NCI-H146 treated with DMSO at 0.1 percent for 48 hours (cell line): ENCODE measurements around the gene ADAMTS2.
"Not testable (repeated sequence)": the region's sequence is repeated elsewhere in the genome, so short reads cannot be mapped to it uniquely, and the experiment has no call there.

Source experiments
- DNase-seq: peaks from one replicate; lab custom pipeline; 2025; ENCODE audit not compliant: unreplicated experiment; lab: John Stamatoyannopoulos, UW

ADAMTS2 gene

DNA sequence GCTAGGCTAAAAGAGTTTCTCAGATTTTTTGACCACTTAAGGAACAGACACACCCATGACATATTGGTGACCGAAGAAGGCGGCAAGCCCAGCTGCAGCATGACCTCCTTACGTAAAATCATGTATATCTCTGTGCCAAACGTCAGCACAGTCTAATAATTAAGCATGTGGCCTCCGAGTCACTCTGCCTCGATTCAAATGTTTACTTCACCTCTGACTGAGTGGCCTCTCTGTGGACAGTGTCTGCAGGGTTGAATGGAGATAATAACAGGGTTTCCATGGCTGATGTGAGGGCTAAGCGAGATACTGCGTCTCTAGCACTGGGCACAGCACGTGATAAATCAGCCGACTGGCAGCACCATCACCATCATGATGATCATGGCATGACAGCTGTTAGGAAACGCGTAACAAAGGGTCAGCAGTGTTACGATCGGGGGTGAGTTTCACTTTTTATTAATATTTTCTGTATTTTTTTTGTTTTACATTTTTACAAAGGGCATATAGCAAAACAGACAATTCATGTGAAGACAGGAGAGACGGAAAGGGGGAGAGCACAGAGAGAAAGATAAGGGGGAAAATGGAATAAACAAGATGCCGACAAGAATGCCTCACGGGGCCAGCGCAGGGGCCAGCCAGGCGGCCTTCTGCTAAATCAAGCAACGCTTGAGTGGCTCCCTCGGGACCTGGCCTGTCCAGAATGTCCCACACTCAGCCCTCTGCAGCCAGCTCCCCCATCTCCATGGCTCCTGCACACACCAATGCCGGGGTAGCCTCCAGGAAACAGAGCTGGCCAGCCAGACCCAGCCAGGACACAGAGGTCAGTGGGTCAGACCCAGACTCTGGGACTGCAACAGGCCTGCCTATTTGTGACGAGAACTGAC lies 60.3 kb downstream of the ADAMTS2 start:
- DNase-seq: no peak

DNA sequence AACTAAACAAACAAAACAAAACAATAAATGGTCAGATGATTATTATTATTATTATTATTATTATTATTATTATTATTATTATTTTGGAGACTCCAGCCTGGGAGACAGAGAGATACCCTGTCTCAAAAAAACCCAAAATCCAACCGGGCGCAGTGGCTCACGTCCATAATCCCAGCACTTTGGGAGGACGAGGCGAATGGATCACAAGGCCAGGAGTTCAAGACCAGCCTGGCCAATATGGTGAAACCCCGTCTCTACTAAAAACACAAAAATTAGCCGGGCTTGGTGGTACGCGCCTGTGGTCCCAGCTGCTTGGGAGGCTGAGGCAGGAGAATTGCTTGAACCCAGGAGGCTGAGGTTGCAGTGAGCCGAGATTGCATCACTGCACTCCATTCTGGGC lies 61.4 kb downstream of the ADAMTS2 start:
- not testable (repeated sequence) for DNase-seq

DNA sequence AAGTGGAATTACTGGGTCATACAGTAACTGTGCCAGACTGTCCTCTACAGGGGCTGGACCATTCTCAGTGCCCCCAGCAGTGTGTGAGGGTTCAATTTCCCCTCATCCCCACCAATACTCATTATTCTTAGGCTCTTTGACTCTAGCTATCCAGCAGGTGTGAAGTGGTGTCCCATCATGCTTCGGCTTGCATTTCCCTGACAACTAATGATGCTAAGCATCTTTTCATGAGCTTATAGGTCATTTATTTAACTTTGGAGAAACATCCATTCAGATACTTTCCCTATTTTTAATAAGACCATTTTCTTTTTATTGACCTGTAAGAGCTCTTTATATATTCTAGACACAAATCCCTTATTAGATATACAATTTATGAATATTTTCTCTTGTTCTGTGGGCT lies 63.6 kb downstream of the ADAMTS2 start:
- no peak for DNase-seq

DNA sequence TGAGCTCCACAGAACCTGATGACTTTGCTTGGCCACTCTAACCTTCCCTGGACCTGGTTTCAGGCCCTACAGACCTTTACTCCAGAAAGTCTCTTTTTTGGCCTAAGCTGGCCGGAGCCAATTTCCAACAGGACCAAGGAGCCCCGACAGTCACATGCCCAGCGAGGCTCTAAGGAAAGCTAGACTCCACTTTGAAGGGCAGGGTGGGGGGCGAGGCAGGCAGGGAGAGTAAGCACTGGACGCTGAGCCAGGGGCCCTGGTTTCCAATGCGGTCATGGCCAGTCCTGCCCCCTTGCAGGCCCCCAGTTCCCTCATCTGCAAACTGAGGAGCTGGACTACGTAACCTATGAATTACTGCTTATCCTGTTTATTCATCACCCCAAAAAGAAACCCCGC lies 65.2 kb downstream of the ADAMTS2 start:
- no peak for DNase-seq

DNA sequence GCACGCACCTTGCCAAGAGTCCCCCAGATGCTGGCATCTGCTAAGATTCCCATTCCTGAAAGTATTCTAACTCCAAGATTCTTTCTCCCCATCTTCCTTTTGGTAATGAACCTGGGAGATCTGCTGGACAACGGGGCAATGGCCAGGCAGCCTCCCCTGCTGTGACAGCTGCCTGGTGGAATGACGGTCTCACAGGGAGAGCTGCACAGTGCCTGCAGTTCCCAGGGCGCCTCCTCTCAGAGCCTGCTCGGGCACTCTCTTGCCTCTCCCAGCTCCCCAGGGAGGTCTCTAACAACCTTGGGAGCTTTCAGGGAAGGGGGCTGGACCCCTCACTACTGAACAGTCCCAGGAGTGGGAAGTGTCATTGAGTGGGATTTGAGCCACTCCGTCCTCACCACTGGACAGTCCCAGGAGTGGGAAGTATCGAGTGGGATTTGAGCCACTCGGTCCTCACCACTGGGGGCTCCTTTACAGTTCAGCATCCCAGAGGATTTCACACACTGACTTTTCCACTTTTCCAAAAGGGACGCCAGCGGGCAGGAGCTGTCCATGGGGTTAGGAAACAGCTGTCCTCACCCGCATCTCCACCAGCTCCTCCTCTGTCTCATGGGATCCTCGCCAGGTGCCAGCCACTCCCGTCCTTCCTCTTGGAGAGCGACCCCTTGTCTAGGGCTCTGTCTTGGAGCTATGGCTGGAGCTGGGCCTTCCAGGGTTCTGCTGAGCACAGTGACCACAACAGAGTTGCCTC lies 65.7 kb downstream of the ADAMTS2 start:
- DNase-seq: no peak

DNA sequence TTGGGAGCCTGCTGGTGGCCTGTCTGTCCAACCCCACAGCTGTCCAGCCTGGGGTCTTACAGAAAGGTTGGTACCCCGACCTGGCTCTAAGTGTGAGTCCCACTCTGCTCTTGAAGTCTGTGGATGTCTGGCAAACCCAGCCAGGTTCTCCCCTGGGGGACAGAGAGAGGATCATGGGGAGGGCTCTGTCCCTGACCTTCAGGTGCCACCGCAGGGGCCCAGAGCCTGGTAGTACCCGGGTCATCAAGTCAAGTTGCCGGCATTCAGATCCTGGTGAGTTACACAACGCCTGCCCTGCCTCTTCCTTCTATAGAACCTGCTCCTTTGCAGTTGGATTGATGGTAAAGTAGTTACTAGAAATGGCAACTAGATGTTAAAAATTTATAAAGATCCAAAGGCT lies 66.7 kb downstream of the ADAMTS2 start:
- DNase-seq: no peak

DNA sequence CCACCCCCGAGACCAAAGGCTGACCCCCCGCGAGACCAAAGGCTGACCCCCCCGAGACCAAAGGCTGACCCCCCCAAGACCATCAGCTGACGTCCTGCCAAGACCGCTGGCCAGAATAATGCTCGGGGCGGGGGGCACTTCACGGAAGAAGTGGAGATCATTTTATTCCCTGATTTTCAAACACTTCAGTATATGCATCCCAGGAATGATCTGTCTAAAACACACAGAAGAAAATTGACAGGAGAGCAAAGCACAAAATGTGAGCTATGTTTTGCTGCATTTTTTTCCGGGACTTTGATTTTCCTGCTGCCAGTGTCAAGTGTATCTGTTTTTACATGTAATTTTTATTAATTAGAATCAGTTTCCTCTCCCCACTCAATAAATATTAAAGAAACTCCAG lies 67.1 kb downstream of the ADAMTS2 start:
- DNase-seq: no peak

DNA sequence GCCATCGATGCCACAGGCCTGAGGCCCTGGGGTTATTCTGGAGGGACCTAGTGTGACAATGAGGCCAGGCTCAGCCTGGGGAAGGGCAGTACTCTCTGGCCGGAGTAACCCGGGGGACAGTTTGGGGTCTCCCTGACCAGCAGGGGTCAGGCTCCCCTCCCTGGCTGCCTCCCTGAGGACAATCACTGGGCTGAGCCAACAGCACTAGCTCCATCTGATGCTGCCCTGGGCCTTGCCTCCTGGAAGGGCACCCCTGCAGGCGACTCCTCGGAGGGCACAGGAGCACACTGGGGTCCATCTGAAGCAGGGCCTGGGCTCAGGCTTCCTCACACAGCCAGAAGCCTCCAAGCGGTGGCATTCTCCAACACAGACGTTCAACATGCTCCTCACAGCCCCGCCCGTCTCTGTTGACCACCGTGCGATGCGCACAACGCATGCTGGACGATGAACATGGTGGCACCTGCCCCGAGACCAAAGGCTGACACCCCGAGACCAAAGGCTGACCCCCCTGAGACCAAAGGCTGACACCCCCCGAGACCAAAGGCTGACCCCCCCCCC lies 68.3 kb downstream of the ADAMTS2 start:
- no peak for DNase-seq

DNA sequence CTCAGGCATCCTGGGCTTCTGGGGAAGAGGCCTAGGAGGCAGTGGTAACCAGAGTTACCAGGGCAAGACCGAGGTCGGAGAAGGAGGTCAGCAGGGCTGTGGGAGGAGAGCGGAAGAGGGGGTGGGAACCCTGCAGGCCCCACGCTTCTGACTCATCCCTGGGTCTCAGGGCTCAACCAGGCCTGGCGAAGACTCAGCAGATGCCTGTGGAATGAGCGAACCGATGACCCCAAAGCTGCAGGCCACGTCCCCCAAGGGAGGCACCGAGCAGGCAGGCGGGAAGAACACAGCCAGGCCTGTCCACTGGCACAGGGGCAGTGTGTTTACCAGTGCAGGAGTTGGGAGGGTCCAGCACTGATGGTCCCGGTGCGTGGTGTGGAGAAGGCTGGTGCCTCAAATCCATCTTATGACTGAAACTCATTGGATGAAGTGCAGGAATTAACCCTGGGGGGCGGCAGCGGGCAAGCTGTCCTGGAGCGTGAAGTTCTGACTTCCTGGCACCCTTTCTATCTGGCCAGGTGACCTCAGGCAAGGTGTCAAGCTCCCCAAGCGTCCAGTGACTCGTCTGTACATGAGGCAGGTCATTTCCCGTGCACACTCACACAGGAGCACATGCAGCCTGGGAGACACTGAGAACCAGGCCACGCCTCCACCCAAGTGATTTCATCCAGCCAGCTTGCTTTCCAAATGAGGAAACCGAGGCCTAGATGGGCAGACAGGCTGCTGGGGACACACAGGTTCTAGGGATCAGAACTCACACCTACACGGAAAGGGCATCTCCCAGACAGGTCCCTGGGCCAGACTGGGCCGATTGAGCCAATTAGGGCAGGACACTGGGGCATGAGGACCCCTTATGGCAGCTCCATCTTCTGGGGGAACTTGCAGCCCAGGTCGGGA lies 69.1 kb downstream of the ADAMTS2 start:
- DNase-seq: no peak

DNA sequence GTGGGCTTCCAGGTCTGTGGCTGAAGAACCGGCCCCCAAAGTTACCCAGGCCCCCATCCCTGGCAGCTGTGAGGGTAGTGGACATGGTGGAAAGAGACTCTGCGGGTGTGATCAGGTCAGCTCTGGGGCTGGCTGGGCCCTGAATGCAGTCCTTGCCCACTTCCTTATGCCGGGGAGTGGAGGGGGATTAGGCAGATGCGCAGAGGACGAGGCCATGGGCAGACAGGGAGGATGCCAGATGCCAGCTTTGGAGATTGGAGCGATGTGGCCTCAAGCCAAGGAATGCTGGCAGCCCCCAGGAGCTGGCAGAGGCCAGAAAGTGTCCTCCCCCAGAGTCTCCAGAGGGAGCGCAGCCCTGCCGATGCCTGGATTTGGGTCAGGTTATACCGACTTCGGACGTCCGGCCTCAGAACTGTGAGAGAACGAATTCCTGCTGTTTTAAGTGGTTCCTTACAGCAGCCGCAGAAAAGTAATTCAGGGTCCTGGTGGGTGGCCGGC lies 69.8 kb downstream of the ADAMTS2 start:
- DNase-seq: no peak

DNA sequence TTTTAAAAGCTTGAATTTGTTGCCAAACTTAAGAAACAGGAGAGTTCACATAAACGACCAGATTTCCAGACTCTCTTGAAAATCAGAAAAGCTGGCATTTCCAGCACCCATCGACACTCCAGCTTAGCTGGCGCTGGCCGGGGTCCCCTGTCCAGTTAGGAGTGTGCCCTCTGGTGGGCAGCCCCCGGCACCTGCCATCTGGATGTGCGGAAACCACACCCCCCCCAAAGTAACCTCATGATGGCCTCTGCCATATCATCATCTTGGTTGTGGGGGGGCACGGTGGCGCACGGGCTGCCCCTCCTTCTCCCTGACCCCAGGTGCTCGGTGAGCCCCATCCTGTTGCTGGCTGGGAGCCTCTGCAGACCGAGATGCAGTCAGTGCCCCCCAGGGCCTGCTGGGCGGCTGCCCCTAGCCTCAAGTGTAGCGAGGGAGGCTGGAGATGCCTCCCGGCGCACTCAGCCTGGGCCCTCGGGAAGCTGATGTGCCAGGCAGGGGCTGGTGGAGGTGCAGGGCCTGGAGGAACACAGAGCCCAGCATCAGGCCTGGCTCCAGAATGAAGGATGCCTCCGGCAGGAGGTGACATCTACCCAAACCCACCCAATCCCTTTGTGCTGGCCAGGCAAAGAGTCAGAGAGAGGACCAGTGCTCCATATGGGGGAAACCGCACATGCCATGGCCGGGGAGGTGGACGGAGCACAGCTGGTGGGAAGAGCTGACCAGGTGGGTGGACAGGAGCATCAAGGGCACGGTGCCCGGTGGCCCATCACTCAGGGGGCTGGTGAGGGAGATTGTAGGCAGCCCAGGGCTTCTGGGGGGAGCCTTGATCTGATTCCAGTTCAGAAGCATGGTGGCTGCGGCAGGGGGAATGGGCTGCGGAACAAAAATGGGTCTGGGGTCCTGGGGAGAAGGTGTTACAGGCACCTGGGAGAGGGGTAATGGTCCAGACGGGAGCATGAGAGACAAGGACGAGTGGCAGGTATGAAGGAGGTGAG lies 70.6 kb downstream of the ADAMTS2 start:
- DNase-seq: no peak

DNA sequence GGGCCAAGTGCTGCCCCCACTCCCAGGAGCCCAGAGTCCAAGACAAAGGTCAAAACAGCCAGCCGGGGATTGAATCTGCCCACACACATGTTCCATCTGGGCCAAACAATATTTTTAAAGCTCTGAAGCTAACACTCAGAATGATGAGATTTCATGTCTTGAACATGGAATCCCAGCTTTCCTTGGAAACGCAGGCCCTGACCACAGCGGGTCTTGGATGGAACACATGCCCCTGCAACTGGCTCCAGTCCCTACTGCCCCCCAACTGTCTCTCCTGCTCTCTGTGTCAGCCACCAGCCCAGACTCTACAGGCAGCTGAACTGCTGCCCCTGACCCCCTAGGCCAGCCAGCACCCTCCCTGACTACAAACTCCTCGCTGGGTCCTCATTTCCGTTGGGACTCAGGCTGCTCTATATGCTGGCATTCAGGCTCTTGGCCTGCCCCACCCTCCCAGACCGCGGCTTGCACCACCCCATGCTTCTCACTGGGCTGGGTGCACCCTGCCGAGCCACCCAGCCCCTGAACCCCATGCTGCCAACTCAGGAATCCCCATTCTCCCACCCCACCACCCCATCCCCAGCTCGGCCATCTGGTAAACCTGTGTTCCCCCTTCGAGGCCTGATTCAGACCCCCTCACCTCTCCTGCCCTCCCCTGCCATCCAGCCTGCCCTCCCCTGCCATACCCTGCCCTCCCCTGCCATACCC lies 71.7 kb downstream of the ADAMTS2 start:
- no peak for DNase-seq

DNA sequence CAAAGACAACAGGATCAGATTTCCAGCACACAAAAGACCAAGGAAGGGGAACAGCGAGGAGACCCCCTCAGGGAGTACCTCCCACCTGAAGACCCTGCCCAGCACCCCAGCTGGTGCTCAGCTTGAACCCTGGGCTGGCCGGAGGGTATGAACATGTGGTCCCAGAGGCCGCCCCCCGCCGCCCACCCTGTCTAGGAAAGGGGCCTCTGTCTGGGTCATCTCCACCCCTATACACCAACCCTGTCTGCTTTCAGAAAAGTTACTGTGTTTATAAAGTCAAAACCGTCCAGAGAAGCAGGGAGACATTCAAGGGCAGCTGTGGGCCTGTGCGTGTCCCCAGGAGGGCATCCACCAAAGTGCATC lies 72.2 kb downstream of the ADAMTS2 start:
- no peak for DNase-seq

DNA sequence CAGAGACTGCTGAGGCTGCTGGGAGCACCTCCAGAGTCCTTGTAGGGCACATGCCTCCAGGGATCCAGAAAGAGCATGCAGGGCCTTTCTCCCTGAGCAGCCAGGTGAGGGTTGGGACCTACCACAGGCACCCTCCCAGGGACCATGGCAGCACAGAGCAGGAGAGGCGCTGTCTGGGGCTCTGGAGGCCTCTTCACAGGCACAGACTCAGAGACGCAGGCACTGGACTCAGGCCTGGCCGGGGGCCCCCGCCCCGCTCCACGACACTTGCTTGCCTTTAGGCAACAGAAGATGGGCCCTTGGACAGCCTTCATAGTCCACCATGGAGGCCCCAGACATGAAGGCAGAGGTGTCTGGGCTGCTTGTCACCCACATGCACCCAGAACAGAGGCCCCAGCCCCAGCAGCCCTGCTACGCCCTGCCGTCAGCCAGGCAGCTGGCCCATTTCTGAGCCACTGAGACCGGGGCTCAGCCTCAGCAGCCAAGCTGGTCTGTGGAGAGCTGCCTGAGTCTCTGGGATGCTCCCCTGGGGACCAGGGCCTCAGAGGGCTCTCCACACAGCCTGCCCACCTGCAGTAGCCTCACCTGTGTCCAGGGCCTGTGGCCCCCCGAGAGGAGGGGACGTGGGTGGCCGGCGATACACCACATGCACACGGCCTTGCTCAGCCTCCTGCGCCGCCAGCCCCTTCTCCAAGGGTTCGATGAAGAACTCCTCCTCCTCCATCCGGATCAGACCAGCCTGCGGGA lies 72.8 kb downstream of the ADAMTS2 start:
- DNase-seq: no peak

DNA sequence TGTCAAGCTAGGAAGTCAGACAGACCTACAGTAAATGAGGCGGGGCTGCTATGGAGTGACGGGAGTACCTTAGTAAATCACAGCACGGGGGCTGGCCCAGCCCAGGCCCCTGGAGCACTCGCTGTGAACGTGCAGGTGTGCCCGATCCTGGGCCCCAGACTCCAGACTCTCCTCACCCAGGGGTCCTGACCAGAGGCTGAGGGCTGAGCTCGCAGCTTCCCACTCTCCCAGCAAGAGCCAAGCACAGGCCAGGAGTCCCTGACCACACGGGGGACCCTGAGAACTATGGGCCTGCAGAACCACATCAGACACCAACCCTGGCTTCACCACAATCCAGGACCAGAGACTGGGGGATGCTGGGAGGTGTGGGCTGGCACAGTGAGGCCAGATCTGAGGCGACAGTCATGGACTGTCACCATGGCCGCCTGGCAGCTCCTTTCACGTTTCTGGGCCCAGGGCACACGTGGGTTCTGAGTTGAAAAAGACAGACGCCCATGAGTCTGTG lies 73.4 kb downstream of the ADAMTS2 start:
- no peak for DNase-seq

DNA sequence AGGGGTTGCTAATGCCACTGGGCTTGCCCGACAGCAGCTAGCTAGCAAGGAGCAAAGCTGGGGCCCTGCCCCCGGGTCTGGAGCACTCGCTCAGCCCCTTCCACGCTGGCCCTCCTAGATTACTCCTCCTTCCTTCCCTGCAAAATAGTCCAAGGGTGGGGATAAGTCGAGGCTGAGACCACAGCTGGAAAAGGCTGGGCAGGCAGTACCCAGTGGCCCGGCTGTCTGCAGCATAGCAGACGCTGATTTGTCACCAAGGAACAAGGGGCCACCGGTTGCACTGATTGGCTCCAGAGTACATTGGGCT lies 73.9 kb downstream of the ADAMTS2 start:
- no peak for DNase-seq

DNA sequence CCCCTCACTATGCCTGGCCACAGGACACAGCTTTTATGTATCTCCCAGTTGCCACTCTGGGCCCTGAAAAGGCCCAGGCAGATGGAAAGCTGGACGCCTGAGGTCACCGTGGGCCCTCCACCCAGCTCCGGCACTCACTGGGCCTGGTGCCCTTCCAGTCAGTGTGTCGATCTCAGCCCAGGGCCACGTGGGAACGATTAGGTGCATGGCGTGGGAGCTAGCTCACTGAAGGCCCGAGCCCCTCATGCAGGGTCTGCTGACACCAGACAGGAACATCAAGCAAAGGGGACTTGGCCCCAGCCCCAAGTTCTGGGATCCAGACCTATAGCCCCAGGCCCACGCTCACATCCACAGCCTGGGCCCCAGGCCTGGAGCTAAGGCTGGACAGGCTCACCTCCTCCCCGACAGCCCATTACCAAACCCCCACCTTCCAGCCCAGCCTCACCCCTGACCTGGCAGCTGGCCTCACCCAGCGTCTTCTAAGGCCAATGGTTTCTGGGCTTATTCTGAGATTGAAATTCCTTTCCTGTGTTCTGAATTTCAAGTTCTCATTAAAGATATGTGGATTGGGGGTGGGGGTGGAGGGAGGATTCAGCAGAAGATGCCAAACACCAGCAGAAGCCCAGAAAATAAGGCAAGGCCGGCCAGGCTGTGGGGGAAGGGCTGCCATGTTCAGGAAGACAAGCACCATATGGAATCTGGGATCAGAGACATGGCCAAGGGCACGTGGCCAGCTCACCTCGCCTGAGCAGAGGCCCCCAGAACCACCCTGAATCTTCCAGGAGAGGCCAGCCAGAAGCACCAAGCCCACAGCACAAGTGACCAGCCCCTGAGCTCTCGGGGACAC lies 74.5 kb downstream of the ADAMTS2 start:
- DNase-seq: no peak
